GM21723 (cell line): ENCODE measurements around the gene ZNF780B.

Source experiments
- ATAC-seq: cut with Tn5 transposase; IDR thresholded peaks from one replicate; pipeline ENCODE4 v1.9.1; 2021; ENCODE audit warnings: mild to moderate bottlenecking, moderate library complexity; ENCODE audit not compliant: unreplicated experiment

Gene ZNF780B

GRCh38 chr19:40055832-40056504 is at the start of gene ZNF780B:
Gene ZNF780B, minus strand, starts transcription at chr19:40056231. Its CDS starts 5,899 bp downstream, at chr19:40050332.
- ATAC-seq: peak; percentile 76

- ATAC-seq: no peak
Measured at GRCh38 chr19:40104754-40105153, 48.7 kb upstream of the ZNF780B start.

- no peak for ATAC-seq
Measured at GRCh38 chr19:40103600-40103999, 47.6 kb upstream of the ZNF780B start.

GRCh38 chr19:40101813-40102212 is 45.8 kb upstream of the ZNF780B start:
- ATAC-seq: no peak

- no peak for ATAC-seq
Measured at GRCh38 chr19:40093416-40093815, 37.4 kb upstream of the ZNF780B start.

GRCh38 chr19:40091205-40092129 is 35.4 kb upstream of the ZNF780B start:
- ATAC-seq: no peak

GRCh38 chr19:40090241-40091204 is 34.5 kb upstream of the ZNF780B start, which contains the start of gene ZNF780A:
Gene ZNF780A, minus strand, starts transcription at chr19:40090943. Its CDS starts 6,190 bp downstream, at chr19:40084753.
- ATAC-seq: peak; percentile 86

GRCh38 chr19:40089462-40089861 is 33.4 kb upstream of the ZNF780B start:
- ATAC-seq: no peak

GRCh38 chr19:40088299-40089047 is 32.4 kb upstream of the ZNF780B start:
- no peak for ATAC-seq

- ATAC-seq: no peak
Measured at GRCh38 chr19:40084948-40085347, 28.9 kb upstream of the ZNF780B start.

- no peak for ATAC-seq
Measured at GRCh38 chr19:40081411-40081810, 25.4 kb upstream of the ZNF780B start.

- ATAC-seq: no peak
Measured at GRCh38 chr19:40080289-40080688, 24.3 kb upstream of the ZNF780B start.

- ATAC-seq: no peak
Measured at GRCh38 chr19:40078377-40078776, 22.3 kb upstream of the ZNF780B start.

GRCh38 chr19:40070058-40070457 is 14.0 kb upstream of the ZNF780B start:
- ATAC-seq: no peak

- ATAC-seq: no peak
Measured at GRCh38 chr19:40059624-40060023, 3.6 kb upstream of the ZNF780B start.

- no peak for ATAC-seq
Measured at GRCh38 chr19:40057166-40057565, 1.1 kb upstream of the ZNF780B start.

- ATAC-seq: no peak
Measured at GRCh38 chr19:40056505-40056904, 474 bp upstream of the ZNF780B start.

GRCh38 chr19:40055049-40055448 is 982 bp downstream of the ZNF780B start:
- ATAC-seq: no peak

GRCh38 chr19:40054632-40055031 is 1.4 kb downstream of the ZNF780B start:
- no peak for ATAC-seq

GRCh38 chr19:40053491-40053890 is 2.5 kb downstream of the ZNF780B start:
- no peak for ATAC-seq
